Heart right ventricle (tissue), 16 donors: ENCODE data around the gene ACTR10. TPM values are rescaled to one million over a fixed set of nuclear protein-coding genes. Genes with fewer than 3 reads are reported as not detected.

Experiments
- ATAC-seq, 8 donors: fragments of 200-7000 bp; cut with Tn5 transposase; one replicate each; pipeline ENCODE4 v1.9.1; 2020; ENCODE audit warnings: mild to moderate bottlenecking in 8 of 8, moderate library complexity in 8 of 8, moderate number of reproducible peaks in 1 of 8
- DNase-seq, 2 donors: peaks; one replicate each; pipeline ENCODE4 v3.0.0-alpha.2; 2020
- H3K27ac ChIP-seq, 10 donors: fragments of 200-600 bp; sonication (generic) in 2 of 10; one replicate each; pipeline versions ENCODE4 v1.5.0 to v1.8.0; 2020 to 2022; ENCODE audit warnings: mild to moderate bottlenecking in 3 of 10
- H3K27me3 ChIP-seq, 7 donors: fragments of 200-600 bp; one replicate each; pipeline ENCODE4 v1.8.0; 2021 to 2022; ENCODE audit warnings: mild to moderate bottlenecking in 2 of 7
- H3K36me3 ChIP-seq, 9 donors: fragments of 200-600 bp; sonication (generic) in 1 of 9; one replicate each; pipeline versions ENCODE4 v1.5.0 to v1.8.0; 2020 to 2022; ENCODE audit warnings: mild to moderate bottlenecking in 2 of 9
- H3K4me1 ChIP-seq, 9 donors: fragments of 200-600 bp; sonication (generic) in 1 of 9; one replicate each; pipeline versions ENCODE4 v1.5.0 to v1.8.0; 2020 to 2022; ENCODE audit warnings: mild to moderate bottlenecking in 4 of 9
- H3K4me3 ChIP-seq, 10 donors: fragments of 200-600 bp; sonication (generic) in 2 of 10; one replicate each; pipeline versions ENCODE4 v1.5.0 to v1.8.0; 2020 to 2022; ENCODE audit warnings: mild to moderate bottlenecking in 7 of 10, moderate library complexity in 2 of 10
- H3K9me3 ChIP-seq, 11 donors: fragments of 200-600 bp in 10 of 11; sonication (generic) in 2 of 11; one replicate each; pipeline versions ENCODE4 v1.5.0 to v1.8.0; 2013 to 2022; ENCODE audit warnings: mild to moderate bottlenecking in 2 of 11, control low read depth in 1 of 11, moderate library complexity in 1 of 11
- WGBS, 2 donors: extraction: QIAGEN DNeasy Blood & Tissue Kit; methylation state at CpG; one replicate each; pipeline ENCODE4 v1.1.7; 2013; ENCODE audit warnings: inconsistent platforms in 1 of 2; 5-methylcytosine and 5-hydroxymethylcytosine counted together
- intact Hi-C, 10 donors: fragments of 100-400 bp; cut with DNase I; formaldehyde crosslinking; loops; one replicate each; pipeline versions ENCODE4 v1.11.1 to v1.14.2; 2022
- polyA plus RNA-seq, 2 donors: library from polyadenylated mRNA; stranded (reverse); fragments of 200-250 nt; gene quantifications; one replicate each; pipeline ENCODE4 v1.2.3, GENCODE V29; 2013
- total RNA-seq, 10 donors: library from RNA; stranded (reverse); fragmentation: NEBNext Ultra II Directional in 3 of 10; extraction: Animal tissue kit (Norgen Biotek cat#: 25700) in 3 of 10; gene quantifications; one replicate each; pipeline versions ENCODE4 v1.2.1 to v1.2.4, GENCODE V29; 2021 to 2023
- TF ChIP-seq, protein P1 (sequence below), 9 donors: fragments of 200-600 bp; sonication (generic) in 2 of 9; IDR thresholded peaks; one replicate each; pipeline versions ENCODE4 v1.5.0 to v1.8.0; 2021 to 2022; ENCODE audit warnings: antibody characterized with exemption in 9 of 9, mild to moderate bottlenecking in 5 of 9, moderate library complexity in 1 of 9
- donor health status: Arrhythmogenic right ventricular cardiomyopathy.
- donor health status: ischemic (EF 13 %, LVEDD 7.1; RV severe dilation, severe dysfunction).
- donor health status: healthy with polysubstance abuse.
- donor health status: DM: no; HTN: yes; CAD: no.
- donor health status: DM: no; HTN: no; CAD: no.
- donor health status: ischemic (EF 25% LVEDD 6.9; RV normal size, moderate dysfunction).
- donor health status: ischemic (EF 25% LVEDD 5.7; RV mildly dilated, moderate dysfunction).
- donor health status: healthy.
- donor health status: DM: yes; HTN: yes; CAD: no.
- donor health status: Ischemic cardiomyopathy.
- donor health status: ischemic (EF 35%, LVEDD 5.7; RV mildly dilated, moderate dysfunction).
- donor health status: nonischemic (EF 11% LVEDD 7.7; RV severe dilation, severe dysfunction).
- donor health status: DM: yes; HTN: yes; CAD: no.
- donor health status: PGD.
- donor health status: ischemic (EF 29% LVEDD 5.4; RV normal size, mild dysfunction).
- donor health status: nonischemic (EF 23%, LVEDD 6.1; RV moderate dilation, normal function).

ACTR10 gene
- total and polyA plus RNA-seq, 12 donors: 60.5 to 88.9 (median 72.8) TPM

DNA sequence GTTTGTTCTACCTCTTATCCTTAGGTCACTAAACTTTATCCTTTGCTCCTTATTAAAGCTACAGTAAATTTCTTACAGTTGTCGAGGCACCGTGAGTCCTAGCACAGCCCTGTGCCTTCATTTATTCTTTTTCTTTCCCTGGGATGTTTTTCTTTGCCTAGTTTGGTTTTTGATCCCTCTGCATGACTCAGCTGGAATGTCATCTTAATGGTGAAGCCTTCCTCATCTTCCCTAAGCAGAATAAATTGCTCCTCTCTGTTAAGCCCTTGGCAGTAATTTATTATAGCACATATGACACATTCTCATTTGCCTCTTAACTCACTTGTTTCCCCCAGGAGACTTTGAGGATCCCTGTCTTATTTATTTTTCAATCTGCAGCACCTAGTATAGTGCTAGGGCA is 16.6 kb downstream of the ACTR10 start:
- WGBS, 2 donors: 91 to 94% methylated on average over 2 of the region's 2 CpGs
- H3K4me1 ChIP-seq: no peaks in the 10 kb centered on the region
- TF ChIP-seq, protein P1, sequence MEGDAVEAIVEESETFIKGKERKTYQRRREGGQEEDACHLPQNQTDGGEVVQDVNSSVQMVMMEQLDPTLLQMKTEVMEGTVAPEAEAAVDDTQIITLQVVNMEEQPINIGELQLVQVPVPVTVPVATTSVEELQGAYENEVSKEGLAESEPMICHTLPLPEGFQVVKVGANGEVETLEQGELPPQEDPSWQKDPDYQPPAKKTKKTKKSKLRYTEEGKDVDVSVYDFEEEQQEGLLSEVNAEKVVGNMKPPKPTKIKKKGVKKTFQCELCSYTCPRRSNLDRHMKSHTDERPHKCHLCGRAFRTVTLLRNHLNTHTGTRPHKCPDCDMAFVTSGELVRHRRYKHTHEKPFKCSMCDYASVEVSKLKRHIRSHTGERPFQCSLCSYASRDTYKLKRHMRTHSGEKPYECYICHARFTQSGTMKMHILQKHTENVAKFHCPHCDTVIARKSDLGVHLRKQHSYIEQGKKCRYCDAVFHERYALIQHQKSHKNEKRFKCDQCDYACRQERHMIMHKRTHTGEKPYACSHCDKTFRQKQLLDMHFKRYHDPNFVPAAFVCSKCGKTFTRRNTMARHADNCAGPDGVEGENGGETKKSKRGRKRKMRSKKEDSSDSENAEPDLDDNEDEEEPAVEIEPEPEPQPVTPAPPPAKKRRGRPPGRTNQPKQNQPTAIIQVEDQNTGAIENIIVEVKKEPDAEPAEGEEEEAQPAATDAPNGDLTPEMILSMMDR (IDR thresholded peaks at IDR 0.05): no peak
- H3K27ac ChIP-seq: no peak overlapping the region
- H3K36me3 ChIP-seq: peaks cover 0 to 100% (median 39%) of the 10 kb centered on the region in 9 donors
- no peak overlapping the region for H3K4me3 ChIP-seq
- DNase-seq: no peak
- intact Hi-C loops: no loop called here
- ATAC-seq: no peak
- H3K27me3 ChIP-seq: no peaks in the 10 kb centered on the region
- no peaks in the 10 kb centered on the region for H3K9me3 ChIP-seq

DNA sequence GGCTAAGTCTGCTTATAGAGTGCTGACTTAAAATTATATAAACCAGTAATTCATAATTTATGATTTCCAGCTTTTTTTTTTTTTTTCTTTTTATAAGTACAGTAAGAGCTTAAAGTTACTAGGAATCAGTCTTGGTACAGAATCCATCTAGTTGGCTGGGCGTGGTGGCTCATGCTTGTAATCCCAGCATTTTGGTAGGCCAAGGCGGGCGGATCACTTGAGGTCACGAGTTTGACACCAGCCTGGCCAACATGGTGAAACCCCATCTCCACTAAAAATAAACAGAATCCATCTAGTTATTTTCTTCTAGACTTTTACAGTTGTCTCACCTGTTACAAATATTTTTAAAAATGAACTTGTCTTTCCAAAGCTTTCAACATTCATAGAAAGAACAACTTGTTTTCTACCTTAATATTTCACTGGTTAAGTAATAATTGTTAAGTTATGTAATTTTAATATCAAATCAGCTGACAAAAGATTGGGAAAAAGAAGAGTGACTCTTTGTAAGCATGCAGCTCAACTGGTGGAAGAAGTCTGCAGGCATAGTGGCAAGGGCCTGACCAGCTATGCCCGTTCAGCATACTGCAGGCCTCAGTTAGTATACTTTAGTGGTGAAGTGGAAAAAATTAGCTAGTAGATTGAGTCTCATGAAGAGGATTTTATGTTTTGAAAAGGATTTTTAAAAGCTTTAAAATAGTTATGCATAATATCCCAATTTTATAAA is 27.3 kb downstream of the ACTR10 start:
- Histone ChIP-seq H3K9me3 (no peaks in the 10 kb centered on the region), H3K27ac (no peak overlapping the region), H3K27me3 (no peaks in the 10 kb centered on the region), H3K4me1 (no peaks in the 10 kb centered on the region), H3K4me3 (no peak overlapping the region), H3K36me3 (peaks cover 0 to 94% (median 13%) of the 10 kb centered on the region in 9 donors)
- intact Hi-C loops: no loop called here
- ATAC-seq: no peak
- DNase-seq: no peak
- TF ChIP-seq, protein P1 (IDR thresholded peaks at IDR 0.05): no peak
- 98 to 99% methylated on average over 5 of the region's 5 CpGs for WGBS, 2 donors

DNA sequence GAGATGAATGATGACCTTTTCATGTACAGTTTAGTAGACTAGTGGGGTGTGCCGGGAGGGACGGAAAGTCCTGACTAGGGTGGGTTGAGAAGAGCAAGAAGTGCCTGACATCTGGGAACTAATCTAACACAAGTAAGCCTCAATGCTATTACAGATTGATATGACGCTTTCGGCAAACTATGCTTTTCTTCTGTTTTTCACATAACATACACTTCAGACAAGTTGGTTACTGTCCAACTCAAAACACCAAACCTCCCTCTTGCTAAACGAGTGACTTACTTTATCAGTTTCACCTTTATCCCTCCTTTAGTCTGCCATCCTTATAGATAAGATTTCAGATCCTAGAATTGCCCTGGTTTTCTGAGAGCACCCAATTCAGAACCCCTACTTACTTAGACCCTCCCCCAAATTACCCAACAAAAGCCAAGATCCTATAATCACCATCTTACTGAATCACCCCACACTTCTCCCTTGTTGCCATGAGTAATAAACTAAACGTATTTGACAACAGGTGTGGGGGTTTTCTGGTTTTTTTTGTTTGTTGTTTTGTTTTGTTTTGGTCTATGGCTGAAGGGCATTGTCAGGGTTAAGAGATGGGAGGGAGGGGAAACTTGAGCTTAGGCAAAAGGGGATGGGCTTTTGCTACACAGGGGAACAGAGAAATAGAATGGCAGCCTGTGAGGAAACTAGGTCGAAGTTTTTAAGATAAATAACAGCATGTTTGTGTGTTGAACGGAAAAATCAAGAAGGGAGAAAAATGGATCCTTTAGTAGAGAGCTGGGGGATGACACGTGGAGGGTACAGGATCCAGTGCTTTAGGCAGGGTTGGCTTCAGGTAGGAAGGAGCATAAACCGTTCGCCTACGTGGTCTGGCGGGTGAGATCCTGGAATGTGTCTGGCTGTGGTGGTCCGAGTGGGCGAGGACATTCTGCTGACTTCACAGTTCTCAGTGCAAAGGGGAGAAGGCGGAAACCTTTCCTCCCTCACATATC is 38.6 kb downstream of the ACTR10 start:
- intact Hi-C loops: loop anchor here in 1 of 10 donors (5.0 kb wide), 1 partner anchor 36 kb away; the partner anchor contains the start of gene ACTR10
- TF ChIP-seq, protein P1 (IDR thresholded peaks at IDR 0.05): no peak
- peaks cover 0 to 16% (median 4%) of the 10 kb centered on the region in 9 donors for H3K4me1 ChIP-seq
- H3K4me3 ChIP-seq: peak overlapping the region; percentile 33 to 76 (median 61)
- ATAC-seq (peak; percentile 31 to 71 (median 56)), DNase-seq (peak in 1 of 2 donors; percentile 28)
- H3K36me3 ChIP-seq: peaks cover 0 to 24% (median 0%) of the 10 kb centered on the region in 9 donors
- H3K27ac ChIP-seq: peak overlapping the region; percentile 2 to 81 (median 75)
- H3K27me3 ChIP-seq: no peaks in the 10 kb centered on the region
- WGBS, 2 donors: 35 to 38% methylated on average over 16 of the region's 16 CpGs
- no peaks in the 10 kb centered on the region for H3K9me3 ChIP-seq
